HG03039 (cell line): ENCODE results near the gene COG7.
"Not testable (repeated sequence)": the region's sequence is repeated elsewhere in the genome, so short reads cannot be mapped to it uniquely, and the experiment has no call there.

ENCODE experiments used
- ATAC-seq: cut with Tn5 transposase; IDR thresholded peaks from one replicate; pipeline ENCODE4 v1.9.1; 2021; ENCODE audit warnings: mild to moderate bottlenecking, moderate library complexity; ENCODE audit not compliant: unreplicated experiment

The COG7 gene

GRCh38 chr16:23476289-23476688 is 23.3 kb upstream of the COG7 start:
- ATAC-seq: no peak

DNA sequence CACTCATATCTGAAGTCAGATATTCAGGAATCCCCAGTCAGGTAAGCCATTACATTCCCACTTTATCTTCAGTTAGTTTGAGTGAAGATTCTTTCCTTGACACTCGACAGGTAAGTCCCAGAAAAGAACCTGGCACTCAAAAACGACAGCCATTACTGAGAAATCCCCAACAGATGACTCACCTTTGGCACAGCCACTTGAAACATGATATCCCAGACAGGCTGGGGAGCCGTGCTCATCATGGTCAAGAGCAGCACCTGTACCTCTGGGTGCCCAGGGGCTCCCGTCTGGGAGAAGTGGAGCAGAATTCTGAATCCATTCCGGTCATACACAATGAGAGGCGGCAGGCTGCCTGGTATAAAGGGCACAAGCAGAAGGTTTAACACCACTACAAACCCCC is 16.8 kb upstream of the COG7 start:
- ATAC-seq: no peak

- no peak for ATAC-seq
These were observed 13.3 kb upstream of the COG7 start for GRCh38 chr16:23466162-23466885.

DNA sequence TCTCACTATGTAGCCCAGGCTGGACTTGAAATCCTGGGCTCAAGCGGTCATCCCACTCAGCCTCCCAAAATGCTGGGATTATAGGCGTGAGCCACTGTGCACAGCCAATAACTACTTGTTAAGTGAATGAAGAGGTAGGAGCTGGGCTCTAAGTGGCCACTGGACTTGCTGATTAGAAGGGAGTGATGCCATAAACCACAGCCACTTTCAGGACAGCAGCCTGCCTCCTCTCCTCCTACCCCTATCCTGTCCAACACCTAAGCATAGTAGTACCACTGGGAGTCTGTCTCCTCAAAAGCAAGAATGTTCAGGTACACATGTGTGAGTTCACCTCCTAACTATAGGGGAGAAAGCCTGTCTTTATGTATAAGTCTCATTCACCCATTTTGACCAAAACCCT is 12.2 kb upstream of the COG7 start:
- no peak for ATAC-seq

DNA sequence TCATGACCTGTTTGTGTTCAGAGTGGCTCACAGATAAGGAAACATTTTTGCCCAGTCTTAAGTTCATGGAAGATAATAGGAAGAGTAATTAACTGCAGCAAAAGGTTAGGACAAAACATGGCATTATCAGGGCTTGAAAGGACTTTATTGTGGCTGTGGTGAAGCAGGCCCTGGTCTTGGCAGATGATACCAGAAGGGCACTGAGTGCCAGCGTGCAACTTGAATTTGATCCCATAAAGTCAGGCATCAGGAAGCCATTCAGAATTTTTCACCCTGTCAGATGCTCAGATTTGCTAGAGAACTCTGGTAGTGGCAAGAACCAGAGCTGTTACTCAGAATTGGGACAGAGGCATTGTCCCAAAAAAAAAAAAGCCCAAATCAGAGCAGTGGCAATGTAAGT is 11.2 kb upstream of the COG7 start:
- no peak for ATAC-seq

DNA sequence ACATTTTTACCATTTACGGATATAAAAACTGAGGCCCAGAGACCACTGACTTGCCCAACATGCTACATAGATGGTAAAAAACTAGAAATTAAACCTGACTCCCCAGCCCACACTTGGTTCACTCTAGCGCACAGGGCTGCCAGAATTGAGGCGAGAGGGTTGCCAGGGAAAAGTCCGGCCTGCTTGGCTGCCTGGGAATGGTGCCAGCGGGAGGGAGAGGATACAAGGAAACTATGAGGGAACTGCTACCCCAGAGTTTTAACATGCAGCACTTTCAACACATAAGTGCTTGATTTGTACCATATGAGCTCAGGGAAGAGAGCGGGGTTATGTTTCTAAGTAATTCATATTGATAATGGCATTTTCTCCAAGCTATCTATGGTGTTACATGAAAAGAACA is 10.0 kb upstream of the COG7 start:
- ATAC-seq: not testable (repeated sequence)

DNA sequence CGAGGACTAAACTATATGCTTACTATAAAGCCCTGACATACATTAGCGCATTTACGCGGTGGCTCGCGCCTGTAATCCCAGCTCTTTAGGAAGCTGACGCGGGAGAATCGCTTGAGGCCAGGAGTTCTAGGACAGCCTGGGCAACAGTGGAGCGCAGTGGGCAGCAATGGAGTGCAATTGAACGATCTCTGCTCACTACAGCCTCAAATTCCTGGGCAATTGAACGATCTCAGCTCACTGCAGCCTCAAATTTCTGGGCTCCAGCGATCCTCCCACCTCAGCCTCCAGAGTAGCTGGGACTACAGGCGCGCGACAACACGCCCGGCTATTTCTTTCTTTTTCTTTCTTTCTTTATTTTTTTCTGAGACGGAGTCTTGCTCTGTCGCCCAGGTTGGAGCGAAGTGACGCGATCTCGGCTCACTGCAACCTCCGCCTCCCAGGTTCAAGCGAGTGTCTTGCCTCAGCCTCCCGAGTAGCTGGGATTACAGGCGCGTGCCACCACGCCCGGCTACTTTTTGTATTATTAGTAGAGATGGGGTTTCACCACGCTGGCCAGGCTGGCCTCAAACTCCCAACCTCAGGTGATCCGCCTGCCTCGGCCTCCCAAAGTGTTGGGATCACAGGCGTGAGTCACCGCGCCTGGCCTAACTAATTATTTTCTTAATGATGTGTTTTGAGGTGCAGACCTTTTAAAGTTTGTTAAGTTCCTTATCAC is 506 bp upstream of the COG7 start:
- no peak for ATAC-seq

- no peak for ATAC-seq
These were observed 793 bp downstream of the COG7 start for GRCh38 chr16:23452221-23452571.

- ATAC-seq: no peak
These were observed 4.6 kb downstream of the COG7 start for GRCh38 chr16:23448392-23448791.

DNA sequence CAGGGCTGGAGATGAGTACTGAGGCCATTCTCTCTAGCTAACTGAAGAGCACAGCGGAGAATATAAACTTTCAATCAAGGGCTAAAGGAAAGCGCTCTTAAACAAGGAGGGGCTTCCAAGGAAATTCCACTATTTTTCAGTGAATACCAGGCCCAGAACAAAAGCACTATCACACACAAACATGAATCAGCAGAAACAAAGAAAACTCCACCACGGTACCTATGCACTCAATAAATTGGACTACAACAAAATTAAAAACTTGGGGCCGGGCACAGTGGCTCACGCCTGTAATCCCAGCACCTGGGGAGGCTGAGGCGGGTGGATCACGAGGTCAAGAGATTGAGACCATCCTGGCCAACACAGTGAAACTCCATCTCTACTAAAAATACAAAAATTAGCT is 15.4 kb downstream of the COG7 start:
- not testable (repeated sequence) for ATAC-seq

GRCh38 chr16:23436951-23437350 is 16.0 kb downstream of the COG7 start:
- ATAC-seq: no peak

DNA sequence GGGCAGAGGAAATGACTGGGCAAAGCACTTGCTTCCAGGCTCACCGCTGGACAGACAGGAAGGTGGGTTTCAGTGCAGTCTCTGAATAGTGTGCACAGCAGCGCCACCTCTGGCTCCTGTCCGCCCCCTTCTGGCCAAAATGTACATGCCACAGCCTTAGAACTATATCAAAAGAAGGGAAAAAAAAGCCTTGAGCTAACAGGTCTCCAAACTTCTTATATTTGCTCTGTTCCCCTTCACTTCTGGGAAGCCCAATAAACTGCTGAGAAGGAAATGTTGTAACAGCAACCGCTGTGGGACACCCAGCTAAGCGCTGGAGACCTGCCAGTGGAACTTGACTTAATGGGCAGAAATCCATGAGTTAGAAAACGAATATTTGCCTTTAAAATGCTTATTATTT is 17.5 kb downstream of the COG7 start:
- no peak for ATAC-seq

DNA sequence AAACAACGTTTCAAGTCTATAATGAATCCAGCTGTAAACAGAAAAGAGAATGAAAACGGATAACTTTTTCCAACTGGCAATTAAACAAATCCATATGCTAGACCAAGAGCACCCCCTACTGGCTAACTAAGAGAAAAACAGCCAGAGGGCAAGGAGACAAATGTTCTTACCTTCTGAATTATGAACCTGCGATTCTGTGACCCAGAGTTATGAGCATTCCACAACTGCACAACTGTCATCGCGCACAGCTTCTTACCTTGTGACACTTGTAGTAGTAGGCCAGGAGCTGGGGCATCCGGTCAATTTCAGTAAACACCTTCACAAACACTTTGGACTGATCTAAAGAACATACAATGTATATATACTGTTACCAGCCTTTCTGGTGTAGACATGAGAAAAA is 18.6 kb downstream of the COG7 start:
- no peak for ATAC-seq

- ATAC-seq: no peak
These were observed 19.6 kb downstream of the COG7 start for GRCh38 chr16:23433261-23433920.

GRCh38 chr16:23432176-23433128 is 20.5 kb downstream of the COG7 start:
- ATAC-seq: no peak

DNA sequence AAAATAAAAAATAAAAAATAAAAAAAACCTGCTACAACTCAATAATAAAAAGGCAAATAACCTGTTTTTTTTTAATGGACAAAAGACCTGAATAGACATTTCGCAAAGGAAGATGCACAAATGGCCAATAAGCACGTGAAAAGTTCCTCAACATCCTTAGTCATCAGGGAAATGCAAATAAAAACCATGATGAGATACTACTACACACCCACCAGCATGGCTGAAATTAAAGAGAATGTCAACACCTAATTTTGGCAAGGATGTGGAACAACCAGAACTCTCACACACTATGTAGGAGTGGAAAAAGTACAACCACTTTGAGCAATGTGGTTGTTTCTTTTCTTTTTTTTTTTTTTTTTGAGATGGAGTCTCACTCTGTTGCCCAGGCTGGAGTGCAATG is 24.6 kb downstream of the COG7 start:
- ATAC-seq: no peak

- ATAC-seq: no peak
These were observed 28.6 kb downstream of the COG7 start for GRCh38 chr16:23424292-23424958.

DNA sequence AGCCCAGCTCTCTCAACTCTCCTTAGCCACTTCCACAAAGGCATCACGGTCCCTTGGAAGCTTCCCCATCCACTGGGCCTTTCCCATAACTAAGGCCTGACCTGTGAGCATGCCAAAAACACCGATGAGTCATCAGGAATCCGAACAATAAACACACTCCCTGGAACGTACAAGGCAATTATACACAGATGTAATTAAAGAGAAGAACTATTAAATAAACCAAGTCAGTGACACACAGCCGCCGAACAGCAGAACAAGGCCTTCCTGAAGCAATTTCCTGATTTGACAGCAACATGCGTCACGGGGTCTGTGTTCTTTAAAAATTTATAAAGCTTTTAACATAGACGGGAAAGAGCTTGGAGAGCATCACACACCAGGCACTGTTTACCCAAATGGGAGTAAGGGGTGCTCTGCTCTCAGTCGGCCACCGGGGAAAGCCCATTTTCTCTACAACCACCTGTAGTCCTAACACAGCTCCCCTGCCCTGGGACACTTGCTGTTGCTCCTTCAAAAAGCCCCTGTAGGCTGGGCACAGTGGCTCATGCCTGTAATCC is 29.4 kb downstream of the COG7 start:
- no peak for ATAC-seq

- ATAC-seq: no peak
These were observed 33.0 kb downstream of the COG7 start for GRCh38 chr16:23420011-23420410.

- ATAC-seq: no peak
These were observed 36.2 kb downstream of the COG7 start for GRCh38 chr16:23416816-23417215.
